Gastroesophageal sphincter (tissue), 3 donors: ENCODE measurements around the gene KPNB1.

Source experiments
- CTCF ChIP-seq, 4 experiments: fragments of 200-600 bp in 2 of 4; fragments of 450-650 bp in 2 of 4; sonication (generic) in 1 of 4; IDR thresholded peaks; one replicate each; pipeline ENCODE4 v1.5.1; 2017 to 2019; ENCODE audit warnings: antibody characterized with exemption in 4 of 4, mild to moderate bottlenecking in 2 of 4, moderate library complexity in 2 of 4
- EP300 ChIP-seq: sonication (generic); formaldehyde crosslinking; IDR thresholded peaks from one replicate; pipeline ENCODE4 v1.6.1; 2017; ENCODE audit warnings: antibody characterized with exemption, mild to moderate bottlenecking

- TF ChIP-seq CTCF (IDR thresholded peaks at IDR 0.05) (no peak), EP300 (no peak)
These were observed 15.7 kb upstream of the KPNB1 start for GRCh38 chr17:47633996-47634395.
